ENCODE data around the gene ANKFY1. TPM values are rescaled to one million over a fixed set of nuclear protein-coding genes. Genes with fewer than 3 reads are reported as not detected.

Gene ANKFY1
- total RNA-seq, 1 experiment from 2014 or later = 46.8 TPM

DNA sequence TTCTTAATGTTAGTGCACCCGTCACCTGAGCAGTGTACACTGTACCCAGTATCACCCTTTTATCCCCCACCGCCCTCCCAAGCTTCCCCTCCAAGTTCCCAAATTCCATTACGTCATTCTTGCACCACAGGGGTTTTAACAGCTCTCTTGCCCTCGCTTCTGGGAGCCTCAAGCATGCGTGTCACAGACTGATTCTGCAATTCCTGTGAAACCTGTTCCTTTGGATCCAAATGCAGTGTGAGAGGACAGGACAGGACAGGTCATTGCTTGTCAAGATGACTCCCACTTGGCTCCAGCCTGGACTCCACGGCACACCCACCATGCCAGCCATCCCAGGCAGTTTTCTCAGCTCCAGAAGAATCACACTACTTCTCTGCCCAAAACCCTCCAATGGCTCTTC, 76.7 kb downstream of the ANKFY1 start:
- ATAC-seq (peak; percentile 32; the same call in 1 of the 2 replicates), DNase-seq (ENCODE audit: low spot score) (no peak)
- ChIA-PET CTCF (interaction anchor here (1.2 to 1.4 kb wide), 2 partner anchors 13 to 29 kb away, joined by 3 to 7 read pairs; no protein-coding TSS in a partner anchor), POLR2A (no interaction called here)
- Mint-ChIP-seq H3K27ac (peak overlapping the region; percentile 93), H3K36me3 (peaks cover 54% of the 10 kb centered on the region), H3K4me1 (peaks cover 5% of the 10 kb centered on the region; the same call in 1 of the 2 replicates), H3K4me3 (no peak overlapping the region), H3K9me3 (no peaks in the 10 kb centered on the region), H3K27me3 (ENCODE audit: low read depth) (no peaks in the 10 kb centered on the region)
- no peak for TF ChIP-seq NFATC4 (CRISPR knock-in tag; IDR thresholded peaks at IDR 0.05)
- TF ChIP-seq, protein P1, sequence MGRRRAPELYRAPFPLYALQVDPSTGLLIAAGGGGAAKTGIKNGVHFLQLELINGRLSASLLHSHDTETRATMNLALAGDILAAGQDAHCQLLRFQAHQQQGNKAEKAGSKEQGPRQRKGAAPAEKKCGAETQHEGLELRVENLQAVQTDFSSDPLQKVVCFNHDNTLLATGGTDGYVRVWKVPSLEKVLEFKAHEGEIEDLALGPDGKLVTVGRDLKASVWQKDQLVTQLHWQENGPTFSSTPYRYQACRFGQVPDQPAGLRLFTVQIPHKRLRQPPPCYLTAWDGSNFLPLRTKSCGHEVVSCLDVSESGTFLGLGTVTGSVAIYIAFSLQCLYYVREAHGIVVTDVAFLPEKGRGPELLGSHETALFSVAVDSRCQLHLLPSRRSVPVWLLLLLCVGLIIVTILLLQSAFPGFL (CRISPR knock-in tag; IDR thresholded peaks at IDR 0.05; ENCODE audit: borderline replicate concordance) = no peak
- TF ChIP-seq, protein P2, sequence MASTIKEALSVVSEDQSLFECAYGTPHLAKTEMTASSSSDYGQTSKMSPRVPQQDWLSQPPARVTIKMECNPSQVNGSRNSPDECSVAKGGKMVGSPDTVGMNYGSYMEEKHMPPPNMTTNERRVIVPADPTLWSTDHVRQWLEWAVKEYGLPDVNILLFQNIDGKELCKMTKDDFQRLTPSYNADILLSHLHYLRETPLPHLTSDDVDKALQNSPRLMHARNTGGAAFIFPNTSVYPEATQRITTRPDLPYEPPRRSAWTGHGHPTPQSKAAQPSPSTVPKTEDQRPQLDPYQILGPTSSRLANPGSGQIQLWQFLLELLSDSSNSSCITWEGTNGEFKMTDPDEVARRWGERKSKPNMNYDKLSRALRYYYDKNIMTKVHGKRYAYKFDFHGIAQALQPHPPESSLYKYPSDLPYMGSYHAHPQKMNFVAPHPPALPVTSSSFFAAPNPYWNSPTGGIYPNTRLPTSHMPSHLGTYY (CRISPR knock-in tag; IDR thresholded peaks at IDR 0.05) = no peak
- TF ChIP-seq ATF2 (CRISPR knock-in tag; IDR thresholded peaks at IDR 0.05; ENCODE audit: borderline replicate concordance, low read depth) = no peak
- TF ChIP-seq, protein P3, sequence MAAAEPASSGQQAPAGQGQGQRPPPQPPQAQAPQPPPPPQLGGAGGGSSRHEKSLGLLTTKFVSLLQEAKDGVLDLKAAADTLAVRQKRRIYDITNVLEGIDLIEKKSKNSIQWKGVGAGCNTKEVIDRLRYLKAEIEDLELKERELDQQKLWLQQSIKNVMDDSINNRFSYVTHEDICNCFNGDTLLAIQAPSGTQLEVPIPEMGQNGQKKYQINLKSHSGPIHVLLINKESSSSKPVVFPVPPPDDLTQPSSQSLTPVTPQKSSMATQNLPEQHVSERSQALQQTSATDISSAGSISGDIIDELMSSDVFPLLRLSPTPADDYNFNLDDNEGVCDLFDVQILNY (CRISPR knock-in tag; IDR thresholded peaks at IDR 0.05) = no peak
- no peak for TF ChIP-seq SMAD4 (CRISPR knock-in tag; IDR thresholded peaks at IDR 0.05)
- TF ChIP-seq SP1 (CRISPR knock-in tag; conservative IDR thresholded peaks at IDR 0.05) = no peak
- TF ChIP-seq HMGA2 (CRISPR knock-in tag; IDR thresholded peaks at IDR 0.05) = no peak
- TF ChIP-seq, protein P4, sequence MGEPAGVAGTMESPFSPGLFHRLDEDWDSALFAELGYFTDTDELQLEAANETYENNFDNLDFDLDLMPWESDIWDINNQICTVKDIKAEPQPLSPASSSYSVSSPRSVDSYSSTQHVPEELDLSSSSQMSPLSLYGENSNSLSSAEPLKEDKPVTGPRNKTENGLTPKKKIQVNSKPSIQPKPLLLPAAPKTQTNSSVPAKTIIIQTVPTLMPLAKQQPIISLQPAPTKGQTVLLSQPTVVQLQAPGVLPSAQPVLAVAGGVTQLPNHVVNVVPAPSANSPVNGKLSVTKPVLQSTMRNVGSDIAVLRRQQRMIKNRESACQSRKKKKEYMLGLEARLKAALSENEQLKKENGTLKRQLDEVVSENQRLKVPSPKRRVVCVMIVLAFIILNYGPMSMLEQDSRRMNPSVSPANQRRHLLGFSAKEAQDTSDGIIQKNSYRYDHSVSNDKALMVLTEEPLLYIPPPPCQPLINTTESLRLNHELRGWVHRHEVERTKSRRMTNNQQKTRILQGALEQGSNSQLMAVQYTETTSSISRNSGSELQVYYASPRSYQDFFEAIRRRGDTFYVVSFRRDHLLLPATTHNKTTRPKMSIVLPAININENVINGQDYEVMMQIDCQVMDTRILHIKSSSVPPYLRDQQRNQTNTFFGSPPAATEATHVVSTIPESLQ (CRISPR knock-in tag; IDR thresholded peaks at IDR 0.05) = no peak
- TF ChIP-seq ELF4 (CRISPR knock-in tag; IDR thresholded peaks at IDR 0.05; ENCODE audit: low read depth) = no peak
- no peak for TF ChIP-seq FOXK1 (CRISPR knock-in tag; IDR thresholded peaks at IDR 0.05)
- TF ChIP-seq, protein P5, sequence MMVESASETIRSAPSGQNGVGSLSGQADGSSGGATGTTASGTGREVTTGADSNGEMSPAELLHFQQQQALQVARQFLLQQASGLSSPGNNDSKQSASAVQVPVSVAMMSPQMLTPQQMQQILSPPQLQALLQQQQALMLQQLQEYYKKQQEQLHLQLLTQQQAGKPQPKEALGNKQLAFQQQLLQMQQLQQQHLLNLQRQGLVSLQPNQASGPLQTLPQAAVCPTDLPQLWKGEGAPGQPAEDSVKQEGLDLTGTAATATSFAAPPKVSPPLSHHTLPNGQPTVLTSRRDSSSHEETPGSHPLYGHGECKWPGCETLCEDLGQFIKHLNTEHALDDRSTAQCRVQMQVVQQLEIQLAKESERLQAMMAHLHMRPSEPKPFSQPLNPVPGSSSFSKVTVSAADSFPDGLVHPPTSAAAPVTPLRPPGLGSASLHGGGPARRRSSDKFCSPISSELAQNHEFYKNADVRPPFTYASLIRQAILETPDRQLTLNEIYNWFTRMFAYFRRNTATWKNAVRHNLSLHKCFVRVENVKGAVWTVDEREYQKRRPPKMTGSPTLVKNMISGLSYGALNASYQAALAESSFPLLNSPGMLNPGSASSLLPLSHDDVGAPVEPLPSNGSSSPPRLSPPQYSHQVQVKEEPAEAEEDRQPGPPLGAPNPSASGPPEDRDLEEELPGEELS (CRISPR knock-in tag; IDR thresholded peaks at IDR 0.05) = no peak

GRCh38 chr17:4186357-4186881, 77.4 kb downstream of the ANKFY1 start:
- H3K36me3 Mint-ChIP-seq = peaks cover 61% of the 10 kb centered on the region
- peaks cover 5% of the 10 kb centered on the region; the same call in 1 of the 2 replicates for H3K4me1 Mint-ChIP-seq
- POLR2A ChIA-PET = no interaction called here
- CTCF ChIA-PET = interaction anchor here (1.2 to 1.4 kb wide), 2 partner anchors 14 to 29 kb away, joined by 3 to 7 read pairs; no protein-coding TSS in a partner anchor
- TF ChIP-seq ZNF263 (CRISPR knock-in tag; IDR thresholded peaks at IDR 0.05; ENCODE audit: low read depth) (peak; percentile 45; the same call in 1 of the 2 replicates), ZNF416 (CRISPR knock-in tag; IDR thresholded peaks at IDR 0.05) (no peak)
- no peaks in the 10 kb centered on the region for H3K9me3 Mint-ChIP-seq
- H3K27ac Mint-ChIP-seq = peak overlapping the region; percentile 93
- ATAC-seq (peak; percentile 16; the same call in 1 of the 2 replicates), DNase-seq (ENCODE audit: low spot score) (no peak)
- no peaks in the 10 kb centered on the region for H3K27me3 Mint-ChIP-seq (ENCODE audit: low read depth)
- no peak overlapping the region for H3K4me3 Mint-ChIP-seq
